Heart left ventricle (tissue), 13 donors: ENCODE measurements around the gene ENGASE.

Source experiments
- CTCF ChIP-seq, 12 donors: fragments of 200-600 bp; sonication (generic) in 4 of 12; IDR thresholded peaks; one replicate each; pipeline versions ENCODE4 v1.5.0 to v1.8.0; 2018 to 2022; ENCODE audit warnings: antibody characterized with exemption in 12 of 12, mild to moderate bottlenecking in 5 of 12
- POLR2A ChIP-seq, 2 donors: fragments of 450-650 bp; IDR thresholded peaks; one replicate each; pipeline ENCODE4 v1.6.1; 2017; ENCODE audit warnings: antibody characterized with exemption in 2 of 2, mild to moderate bottlenecking in 2 of 2, moderate library complexity in 2 of 2
- donor health status: ischemic (EF 13 %, LVEDD 7.1; RV severe dilation, severe dysfunction).
- donor health status: DM: no; HTN: yes; CAD: no.
- donor health status: DM: no; HTN: no; CAD: no.
- donor health status: ischemic (EF 25% LVEDD 6.9; RV normal size, moderate dysfunction).
- donor health status: ischemic (EF 25% LVEDD 5.7; RV mildly dilated, moderate dysfunction).
- donor health status: ischemic (EF 35%, LVEDD 5.7; RV mildly dilated, moderate dysfunction).
- donor health status: nonischemic (EF 11% LVEDD 7.7; RV severe dilation, severe dysfunction).
- donor health status: DM: yes; HTN: yes; CAD: no.
- donor health status: PGD.
- donor health status: ischemic (EF 29% LVEDD 5.4; RV normal size, mild dysfunction).
- donor health status: nonischemic (EF 23%, LVEDD 6.1; RV moderate dilation, normal function).

- no peak for TF ChIP-seq CTCF (IDR thresholded peaks at IDR 0.05)
- no peak for TF ChIP-seq POLR2A (IDR thresholded peaks at IDR 0.05)
These were observed 23.8 kb downstream of the ENGASE start for GRCh38 chr17:79098282-79098867.
